Measurements from ENCODE around the gene SLC16A8.

- no peak for TF ChIP-seq CTCF (IDR thresholded peaks at IDR 0.05; ENCODE audit: insufficient read depth, low read depth, low read length)
- no peak for TF ChIP-seq EZH2 (IDR thresholded peaks at IDR 0.05; ENCODE audit: insufficient read depth, low read length)
Observed at GRCh38 chr22:38073150-38074130, 10.5 kb downstream of the SLC16A8 start.

All from astrocyte (in vitro differentiated cells and primary cell).